NB4 (cell line): ENCODE data around the gene HOXB8.

Experiments used
- DNase-seq: peaks from one replicate; pipeline ENCODE4 v3.0.0; 2010; ENCODE audit warnings: low read depth
- H3K4me3 ChIP-seq: one replicate; pipeline ENCODE4 v1.5.1; 2011; ENCODE audit warnings: mild to moderate bottlenecking, low read depth, low read length, moderate library complexity
- MYC ChIP-seq: IDR thresholded peaks from 2 replicates; pipeline ENCODE4 v1.6.1; 2011; ENCODE audit warnings: low read depth, low read length
- POLR2A ChIP-seq: IDR thresholded peaks from 2 replicates; pipeline ENCODE4 v1.6.1; 2011; ENCODE audit warnings: mild to moderate bottlenecking; ENCODE audit not compliant: insufficient read length; ENCODE audit errors: extremely low read depth
- TF ChIP-seq, protein P1 (sequence below): IDR thresholded peaks from one replicate; pipeline ENCODE4 v1.5.1; 2012; ENCODE audit warnings: low read depth, low read length
- TF ChIP-seq, protein P2 (sequence below): IDR thresholded peaks from 2 replicates; pipeline ENCODE4 v1.6.1; 2011; ENCODE audit warnings: low read depth, low read length

The HOXB8 gene

DNA sequence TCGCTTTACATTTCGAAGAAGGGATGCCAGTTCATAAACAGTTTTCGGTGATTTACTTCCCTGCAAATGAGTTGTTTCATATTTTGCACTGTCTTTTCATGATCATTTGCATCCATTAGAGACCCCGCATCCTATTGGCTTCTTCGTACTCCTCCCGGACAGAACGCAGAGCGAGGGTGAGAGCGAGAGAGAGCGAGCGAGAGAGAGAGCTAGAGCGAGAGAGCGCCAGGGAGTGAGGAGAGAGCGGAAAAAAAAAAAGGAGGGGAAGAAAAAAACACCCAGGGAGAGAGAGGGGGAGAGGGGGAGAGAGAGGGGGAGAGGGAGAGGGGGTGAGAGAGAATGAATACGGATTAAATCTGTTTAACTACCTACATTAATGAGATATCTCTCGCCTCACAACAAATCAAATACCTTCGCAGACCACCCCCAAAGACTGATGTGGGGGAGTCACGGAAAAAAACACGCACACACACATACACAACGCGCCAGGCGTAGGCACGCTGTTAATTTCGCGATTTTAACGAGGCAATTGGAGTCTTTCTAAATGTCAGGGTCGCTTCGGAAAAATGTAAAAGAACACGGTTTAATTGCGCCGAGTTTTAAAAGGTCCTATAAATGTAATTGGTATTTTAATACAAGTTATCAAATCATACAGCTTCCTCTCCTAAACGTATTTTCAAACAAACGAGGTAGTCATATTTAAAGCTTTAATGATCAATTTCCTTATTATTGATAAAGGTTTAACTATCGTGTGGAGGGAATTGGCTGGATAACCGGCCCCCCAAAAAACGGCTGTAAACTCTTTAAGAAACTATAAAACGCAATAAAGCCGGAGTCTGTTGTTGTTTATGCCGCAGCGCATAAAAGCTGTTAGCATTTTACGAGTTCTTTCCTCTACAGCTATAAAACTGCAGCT, at the start of gene HOXB8:
TSS of gene HOXB8 (minus strand) at position 246 of the 916 bp plus-strand sequence. CDS start 588 bp downstream, outside the sequence.
- TF ChIP-seq POLR2A (no peak), MYC (no peak)
- TF ChIP-seq, protein P1, sequence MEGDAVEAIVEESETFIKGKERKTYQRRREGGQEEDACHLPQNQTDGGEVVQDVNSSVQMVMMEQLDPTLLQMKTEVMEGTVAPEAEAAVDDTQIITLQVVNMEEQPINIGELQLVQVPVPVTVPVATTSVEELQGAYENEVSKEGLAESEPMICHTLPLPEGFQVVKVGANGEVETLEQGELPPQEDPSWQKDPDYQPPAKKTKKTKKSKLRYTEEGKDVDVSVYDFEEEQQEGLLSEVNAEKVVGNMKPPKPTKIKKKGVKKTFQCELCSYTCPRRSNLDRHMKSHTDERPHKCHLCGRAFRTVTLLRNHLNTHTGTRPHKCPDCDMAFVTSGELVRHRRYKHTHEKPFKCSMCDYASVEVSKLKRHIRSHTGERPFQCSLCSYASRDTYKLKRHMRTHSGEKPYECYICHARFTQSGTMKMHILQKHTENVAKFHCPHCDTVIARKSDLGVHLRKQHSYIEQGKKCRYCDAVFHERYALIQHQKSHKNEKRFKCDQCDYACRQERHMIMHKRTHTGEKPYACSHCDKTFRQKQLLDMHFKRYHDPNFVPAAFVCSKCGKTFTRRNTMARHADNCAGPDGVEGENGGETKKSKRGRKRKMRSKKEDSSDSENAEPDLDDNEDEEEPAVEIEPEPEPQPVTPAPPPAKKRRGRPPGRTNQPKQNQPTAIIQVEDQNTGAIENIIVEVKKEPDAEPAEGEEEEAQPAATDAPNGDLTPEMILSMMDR = no peak
- TF ChIP-seq, protein P2, sequence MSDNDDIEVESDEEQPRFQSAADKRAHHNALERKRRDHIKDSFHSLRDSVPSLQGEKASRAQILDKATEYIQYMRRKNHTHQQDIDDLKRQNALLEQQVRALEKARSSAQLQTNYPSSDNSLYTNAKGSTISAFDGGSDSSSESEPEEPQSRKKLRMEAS = no peak
- H3K4me3 ChIP-seq = no peak within 1 kb of the TSS
- no peak for DNase-seq

DNA sequence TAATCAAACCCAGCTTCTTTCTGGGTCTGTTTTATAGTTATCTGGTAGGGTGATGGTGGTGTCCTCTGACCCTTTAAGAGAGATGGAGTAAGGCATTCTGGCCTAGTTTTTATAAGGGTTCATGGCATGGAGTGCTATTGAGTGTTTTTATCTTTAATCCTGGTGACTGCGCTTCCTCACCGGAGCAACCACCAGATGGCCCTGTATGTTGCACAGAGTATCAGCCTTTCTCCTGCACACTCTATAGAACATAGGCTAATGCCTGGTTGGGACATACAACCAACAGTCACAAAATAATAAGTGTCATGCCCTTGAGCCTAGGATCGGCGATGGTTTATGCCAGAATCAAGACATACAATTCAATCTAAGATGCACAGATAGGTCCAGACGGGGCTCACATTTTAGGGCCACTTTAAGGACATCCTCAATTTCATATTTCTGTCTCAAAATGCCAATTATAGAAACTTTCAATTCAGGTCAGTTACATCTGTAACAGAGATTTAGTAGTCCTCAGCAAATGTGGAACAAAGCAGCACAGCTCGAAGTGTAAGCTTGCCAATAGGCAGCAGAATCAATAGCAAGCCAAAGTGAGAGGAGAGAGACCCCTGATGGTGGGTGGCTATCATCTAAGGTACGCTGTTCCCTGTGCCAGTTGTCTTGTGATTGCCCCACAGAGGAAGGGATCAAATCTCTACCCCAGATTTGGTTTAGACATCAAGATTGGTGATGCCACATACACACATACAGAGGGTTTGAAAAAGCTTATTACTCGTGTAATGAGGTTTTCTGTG, 48.2 kb upstream of the HOXB8 start:
- no peak overlapping the region for H3K4me3 ChIP-seq
- no peak for DNase-seq
- no peak for TF ChIP-seq MYC
- TF ChIP-seq, protein P1 = peak; percentile 14
- TF ChIP-seq POLR2A = no peak
- TF ChIP-seq, protein P2 = no peak

DNA sequence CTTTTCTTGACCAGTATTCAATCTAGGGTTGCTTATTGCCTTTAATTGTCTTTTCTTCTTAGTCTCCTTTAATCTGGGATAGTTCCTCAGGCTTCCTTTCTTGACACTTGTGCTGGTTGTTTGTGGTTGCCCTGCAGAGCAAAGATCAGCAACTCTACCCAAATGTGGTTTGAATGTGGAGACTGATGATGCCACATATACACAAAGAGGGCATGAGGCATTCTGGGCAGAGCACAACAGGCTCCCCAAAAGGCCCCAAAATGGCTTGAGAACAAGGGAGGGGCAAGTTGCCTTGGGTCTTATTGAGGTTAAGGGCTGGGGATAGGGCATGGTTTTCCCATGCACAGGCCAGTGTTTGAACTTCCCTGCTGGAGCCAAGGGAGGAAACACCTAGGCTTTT, 40.8 kb upstream of the HOXB8 start:
- TF ChIP-seq, protein P2 = no peak
- TF ChIP-seq POLR2A = no peak
- no peak for TF ChIP-seq MYC
- TF ChIP-seq, protein P1 = no peak
- no peak for DNase-seq
- no peak overlapping the region for H3K4me3 ChIP-seq

DNA sequence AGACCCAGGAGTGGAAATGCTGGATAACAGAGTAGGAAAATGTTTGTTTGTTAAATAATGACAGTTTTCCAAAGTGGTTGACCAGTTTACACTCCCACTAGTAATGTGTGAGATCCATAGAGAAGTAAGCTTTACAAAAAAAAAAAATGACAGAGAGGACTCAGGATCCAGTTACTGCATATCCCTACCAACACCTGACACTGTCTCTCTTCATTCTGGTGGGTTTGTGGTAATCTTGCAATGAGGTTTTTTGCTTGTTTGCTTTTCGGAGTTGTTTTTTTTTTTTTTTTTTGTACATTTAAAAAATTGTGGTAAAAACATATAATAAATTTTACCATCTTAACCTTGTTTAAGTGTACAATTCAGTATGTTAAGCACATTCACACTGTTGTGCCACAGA, 34.6 kb upstream of the HOXB8 start:
- no peak overlapping the region for H3K4me3 ChIP-seq
- DNase-seq = no peak
- TF ChIP-seq, protein P2 = no peak
- TF ChIP-seq POLR2A = no peak
- TF ChIP-seq, protein P1 = no peak
- TF ChIP-seq MYC = no peak

DNA sequence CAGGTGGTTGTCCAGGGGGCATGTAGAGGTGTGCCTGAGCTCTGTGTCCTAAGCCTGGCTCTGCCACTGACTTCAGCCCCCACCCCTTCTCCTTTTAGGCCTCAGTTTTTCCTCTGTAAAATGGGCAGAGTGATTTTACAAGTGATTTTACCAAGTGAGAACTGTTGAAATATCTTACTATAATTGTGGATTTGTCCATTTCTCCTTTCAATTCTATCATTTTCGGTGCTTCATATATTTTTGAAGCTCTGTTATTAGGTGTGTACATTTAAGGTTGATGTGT, 32.8 kb upstream of the HOXB8 start:
- TF ChIP-seq POLR2A (no peak), MYC (no peak)
- TF ChIP-seq, protein P1 = no peak
- TF ChIP-seq, protein P2 = no peak
- H3K4me3 ChIP-seq = no peak overlapping the region
- no peak for DNase-seq
